Endothelial cell (in vitro differentiated cells): ENCODE results near the gene COL5A1. TPM values are rescaled to one million over a fixed set of nuclear protein-coding genes. Genes with fewer than 3 reads are reported as not detected.

ENCODE experiments used
- DNase-seq: peaks from one replicate; pipeline ENCODE4 v3.0.0; 2021; ENCODE audit warnings: low spot score
- H3K27ac Mint-ChIP-seq: one replicate; pipeline ENCODE4 v1.8.0; 2021; ENCODE audit warnings: mixed read lengths, inconsistent platforms; ENCODE audit not compliant: unreplicated experiment
- H3K27me3 Mint-ChIP-seq: one replicate; pipeline ENCODE4 v1.8.0; 2021; ENCODE audit warnings: mild to moderate bottlenecking, moderate library complexity, mixed read lengths, inconsistent platforms; ENCODE audit not compliant: unreplicated experiment
- H3K36me3 Mint-ChIP-seq: one replicate; pipeline ENCODE4 v1.8.0; 2021; ENCODE audit warnings: mild to moderate bottlenecking, low read depth, mixed read lengths, inconsistent platforms; ENCODE audit not compliant: unreplicated experiment
- H3K4me1 Mint-ChIP-seq: one replicate; pipeline ENCODE4 v1.8.0; 2021; ENCODE audit warnings: mild to moderate bottlenecking, mixed read lengths, inconsistent platforms; ENCODE audit not compliant: unreplicated experiment
- H3K4me3 Mint-ChIP-seq: one replicate; pipeline ENCODE4 v1.8.0; 2021; ENCODE audit warnings: mild to moderate bottlenecking, mixed read lengths, inconsistent platforms; ENCODE audit not compliant: unreplicated experiment
- H3K9me3 Mint-ChIP-seq: one replicate; pipeline ENCODE4 v1.8.0; 2021; ENCODE audit warnings: mixed read lengths, inconsistent platforms; ENCODE audit not compliant: unreplicated experiment
- total RNA-seq: library from RNA; stranded (reverse); fragmentation: NEBNext Ultra II Directional; extraction: Animal tissue kit (Norgen Biotek cat#: 25700); gene quantifications from one replicate; pipeline ENCODE4 v1.2.1, GENCODE V29; 2021; ENCODE audit not compliant: unreplicated experiment
- TF ChIP-seq, protein P1 (sequence below): fragments of 200-600 bp; sonication (generic); IDR thresholded peaks from one replicate; pipeline ENCODE4 v1.5.0; 2021; ENCODE audit warnings: antibody characterized with exemption; ENCODE audit not compliant: unreplicated experiment

The COL5A1 gene
- total RNA-seq, 1 donor from 2014 or later = 24.3 TPM

DNA sequence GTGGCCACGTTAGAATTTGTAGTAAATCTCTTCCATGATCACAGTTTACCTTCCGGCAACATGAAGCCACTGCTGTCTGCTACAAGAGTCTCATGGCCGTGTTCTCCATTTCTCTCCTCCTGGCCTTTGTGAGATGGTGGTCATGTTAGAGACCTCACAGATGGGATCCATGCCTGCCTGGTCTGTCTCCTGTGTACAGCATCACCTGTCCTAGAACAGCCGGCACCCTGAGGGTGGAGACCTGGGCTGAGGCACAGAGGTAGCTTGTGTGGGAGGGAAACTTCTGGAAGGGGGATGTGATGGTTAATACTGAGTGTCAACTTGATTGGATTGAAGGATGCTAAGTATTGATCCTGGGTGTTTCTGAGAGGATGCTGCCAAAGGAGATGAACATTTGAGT, 235.9 kb downstream of the COL5A1 start:
- Mint-ChIP-seq H3K4me3 (no peak overlapping the region), H3K36me3 (no peaks in the 10 kb centered on the region), H3K27me3 (no peaks in the 10 kb centered on the region), H3K27ac (no peak overlapping the region), H3K4me1 (no peaks in the 10 kb centered on the region), H3K9me3 (no peaks in the 10 kb centered on the region)
- TF ChIP-seq, protein P1, sequence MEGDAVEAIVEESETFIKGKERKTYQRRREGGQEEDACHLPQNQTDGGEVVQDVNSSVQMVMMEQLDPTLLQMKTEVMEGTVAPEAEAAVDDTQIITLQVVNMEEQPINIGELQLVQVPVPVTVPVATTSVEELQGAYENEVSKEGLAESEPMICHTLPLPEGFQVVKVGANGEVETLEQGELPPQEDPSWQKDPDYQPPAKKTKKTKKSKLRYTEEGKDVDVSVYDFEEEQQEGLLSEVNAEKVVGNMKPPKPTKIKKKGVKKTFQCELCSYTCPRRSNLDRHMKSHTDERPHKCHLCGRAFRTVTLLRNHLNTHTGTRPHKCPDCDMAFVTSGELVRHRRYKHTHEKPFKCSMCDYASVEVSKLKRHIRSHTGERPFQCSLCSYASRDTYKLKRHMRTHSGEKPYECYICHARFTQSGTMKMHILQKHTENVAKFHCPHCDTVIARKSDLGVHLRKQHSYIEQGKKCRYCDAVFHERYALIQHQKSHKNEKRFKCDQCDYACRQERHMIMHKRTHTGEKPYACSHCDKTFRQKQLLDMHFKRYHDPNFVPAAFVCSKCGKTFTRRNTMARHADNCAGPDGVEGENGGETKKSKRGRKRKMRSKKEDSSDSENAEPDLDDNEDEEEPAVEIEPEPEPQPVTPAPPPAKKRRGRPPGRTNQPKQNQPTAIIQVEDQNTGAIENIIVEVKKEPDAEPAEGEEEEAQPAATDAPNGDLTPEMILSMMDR = no peak
- no peak for DNase-seq

GRCh38 chr9:134879664-134880483, 238.3 kb downstream of the COL5A1 start:
- H3K9me3 Mint-ChIP-seq = no peaks in the 10 kb centered on the region
- H3K36me3 Mint-ChIP-seq = no peaks in the 10 kb centered on the region
- no peak for DNase-seq
- no peaks in the 10 kb centered on the region for H3K4me1 Mint-ChIP-seq
- H3K4me3 Mint-ChIP-seq = no peak overlapping the region
- TF ChIP-seq, protein P1 = no peak
- H3K27ac Mint-ChIP-seq = no peak overlapping the region
- H3K27me3 Mint-ChIP-seq = no peaks in the 10 kb centered on the region

- H3K27me3 Mint-ChIP-seq = no peaks in the 10 kb centered on the region
- H3K4me3 Mint-ChIP-seq = no peak within 1 kb of the TSS
- no peak for DNase-seq
- no peaks in the 10 kb centered on the region for H3K4me1 Mint-ChIP-seq
- no peaks in the 10 kb centered on the region for H3K9me3 Mint-ChIP-seq
- H3K27ac Mint-ChIP-seq = no peak within 1 kb of the TSS
- H3K36me3 Mint-ChIP-seq = no peaks in the 10 kb centered on the region
- TF ChIP-seq, protein P1 = no peak
Measured at GRCh38 chr9:134880484-134881312, 239.1 kb downstream of the COL5A1 start, which contains the start of gene FCN2. Gene FCN2 (plus strand): TSS chr9:134880810. CDS start chr9:134880822, 12 bp downstream.

DNA sequence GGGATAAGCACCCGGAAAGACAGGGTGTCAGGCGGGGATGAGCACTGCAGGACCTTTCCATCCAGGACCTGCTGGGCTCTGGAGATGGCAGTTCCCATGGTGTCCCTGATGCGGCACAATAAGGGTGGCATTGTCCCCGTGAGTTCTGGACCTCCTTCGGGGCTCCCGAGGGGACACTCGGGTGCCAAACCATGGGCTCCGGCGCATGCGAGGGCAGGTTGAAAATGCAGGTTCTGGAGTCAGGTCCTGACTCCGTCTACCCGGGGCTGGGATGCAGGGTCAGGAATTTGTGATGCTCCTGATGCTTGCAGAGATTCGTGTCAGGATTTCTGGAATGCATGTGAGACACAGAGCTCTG, 239.7 kb downstream of the COL5A1 start:
- TF ChIP-seq, protein P1 = no peak
- Mint-ChIP-seq H3K27ac (no peak overlapping the region), H3K4me1 (no peaks in the 10 kb centered on the region), H3K36me3 (no peaks in the 10 kb centered on the region), H3K27me3 (no peaks in the 10 kb centered on the region), H3K9me3 (no peaks in the 10 kb centered on the region), H3K4me3 (no peak overlapping the region)
- DNase-seq = no peak
